Spleen (tissue), 11 donors: ENCODE results near the gene CTNNBL1. TPM values are rescaled to one million over a fixed set of nuclear protein-coding genes. Genes with fewer than 3 reads are reported as not detected.
"Not testable (repeated sequence)": the region's sequence is repeated elsewhere in the genome, so short reads cannot be mapped to it uniquely, and the experiment has no call there.

Experiments
- DNase-seq: peaks from one replicate; pipeline ENCODE4 v3.0.0-alpha.2; 2020
- H3K27ac ChIP-seq, 8 donors: fragments of 200-600 bp; sonication (generic) in 7 of 8; 1 replicate in 4 of 8; 2 replicates in 4 of 8; pipeline versions ENCODE4 v1.5.0 to v1.8.0; 2016 to 2021; ENCODE audit warnings: inconsistent platforms in 4 of 8, mild to moderate bottlenecking in 4 of 8, moderate library complexity in 1 of 8
- H3K27me3 ChIP-seq, 7 donors: fragments of 200-600 bp; sonication (generic) in 6 of 7; replicated peaks in 1 of 7; 1 replicate in 4 of 7; 2 replicates in 3 of 7; pipeline versions ENCODE4 v1.5.0 to v1.8.0; 2016 to 2021; ENCODE audit warnings: inconsistent platforms in 3 of 7, mild to moderate bottlenecking in 1 of 7
- H3K36me3 ChIP-seq, 6 donors: fragments of 200-600 bp; sonication (generic) in 5 of 6; 1 replicate in 4 of 6; 2 replicates in 2 of 6; pipeline versions ENCODE4 v1.5.0 to v1.8.0; 2016 to 2021; ENCODE audit warnings: inconsistent platforms in 2 of 6
- H3K4me1 ChIP-seq, 6 donors: fragments of 200-600 bp; sonication (generic) in 5 of 6; 1 replicate in 3 of 6; 2 replicates in 3 of 6; pipeline versions ENCODE4 v1.5.0 to v1.8.0; 2016 to 2021; ENCODE audit warnings: inconsistent platforms in 3 of 6
- H3K4me3 ChIP-seq, 8 donors: fragments of 200-600 bp; sonication (generic) in 7 of 8; 1 replicate in 4 of 8; 2 replicates in 4 of 8; pipeline versions ENCODE4 v1.5.0 to v1.8.0; 2016 to 2021; ENCODE audit warnings: inconsistent platforms in 4 of 8, mild to moderate bottlenecking in 4 of 8, moderate library complexity in 2 of 8
- H3K9me3 ChIP-seq, 8 donors: fragments of 200-600 bp; sonication (generic) in 7 of 8; 1 replicate in 4 of 8; 2 replicates in 4 of 8; pipeline versions ENCODE4 v1.5.0 to v1.8.0; 2016 to 2021; ENCODE audit warnings: inconsistent platforms in 4 of 8
- CTCF ChIP-seq, 11 experiments: fragments of 200-600 bp in 7 of 11; fragments of 450-650 bp in 4 of 11; sonication (generic) in 4 of 11; IDR thresholded peaks in 8 of 11; conservative IDR thresholded peaks in 3 of 11; 1 replicate in 7 of 11; 2 replicates in 4 of 11; pipeline versions ENCODE4 v1.4.0 to v1.8.0; 2016 to 2021; ENCODE audit warnings: antibody characterized with exemption in 11 of 11, inconsistent platforms in 4 of 11, mild to moderate bottlenecking in 1 of 11
- POLR2A ChIP-seq, 3 donors: fragments of 450-650 bp; IDR thresholded peaks; one replicate each; pipeline ENCODE4 v1.5.1; 2017; ENCODE audit warnings: antibody characterized with exemption in 3 of 3, mild to moderate bottlenecking in 1 of 3
- POLR2AphosphoS5 ChIP-seq, 3 donors: sonication (generic); formaldehyde crosslinking; IDR thresholded peaks; one replicate each; pipeline ENCODE4 v1.5.1; 2017; ENCODE audit warnings: antibody characterized with exemption in 3 of 3
- WGBS, 5 donors: extraction: QIAGEN DNeasy Blood & Tissue Kit in 3 of 5; methylation state at CpG; one replicate each; pipeline versions ENCODE4 v1.1.5 to v1.1.7; 2013 to 2018; 5-methylcytosine and 5-hydroxymethylcytosine counted together
- intact Hi-C: fragments of 100-400 bp; cut with DNase I; formaldehyde crosslinking; loops from one replicate; pipeline ENCODE4 v1.15.0; 2023; ENCODE audit warnings: low total_unique reads
- polyA plus RNA-seq, 3 donors: library from polyadenylated mRNA; stranded (reverse); fragments of 200-250 nt; gene quantifications; one replicate each; pipeline ENCODE4 v1.2.1, GENCODE V29; 2013
- total RNA-seq, 7 donors: library from RNA; depleted of rRNA in 3 of 7; stranded (reverse); fragments of >200 nt in 3 of 7; fragmentation: NEBNext Ultra II Directional in 4 of 7; extraction: Animal tissue kit (Norgen Biotek cat#: 25700) in 4 of 7; gene quantifications; one replicate each; pipeline versions ENCODE4 v1.1.0 to v1.2.1, GENCODE V29; 2016 to 2021
- donor health status: healthy with polysubstance abuse.
- donor health status: DM: no; HTN: no; CAD: no; lungs with moderate emphysema.
- donor health status: DM: no; HTN: no; CAD: no.
- donor health status: Bipolar disorder and iron deficiency.
- donor health status: healthy.
- donor health status: DM: no; HTN: no; CAD: no.
- donor health status: DM: yes; HTN: yes; CAD: no.

The CTNNBL1 gene
- total and polyA plus RNA-seq, 10 donors = 46.5 to 135 (median 82.9) TPM

GRCh38 chr20:37699202-37699601 is 5.4 kb downstream of the CTNNBL1 start:
- Histone ChIP-seq H3K4me3 (no peak overlapping the region), H3K27me3 (no peaks in the 10 kb centered on the region), H3K27ac (peak overlapping the region in 7 of 8 donors; percentile 15 to 78 (median 55)), H3K4me1 (peaks cover 19 to 92% (median 71%) of the 10 kb centered on the region in 6 donors), H3K9me3 (no peaks in the 10 kb centered on the region), H3K36me3 (peaks cover 0 to 14% (median 0%) of the 10 kb centered on the region in 6 donors)
- intact Hi-C loops = no loop called here
- no peak for DNase-seq
- WGBS, 5 donors = 60 to 80% (median 65%) methylated on average over 2 of the region's 2 CpGs
- no peak for TF ChIP-seq POLR2A (IDR thresholded peaks at IDR 0.05)
- TF ChIP-seq CTCF (IDR thresholded peaks at IDR 0.05 in 8 of 11, conservative IDR thresholded peaks at IDR 0.05 in 3 of 11) = no peak
- peak in 1 of 3 donors; percentile 55 for TF ChIP-seq POLR2AphosphoS5 (IDR thresholded peaks at IDR 0.05)

GRCh38 chr20:37700301-37700700 is 6.5 kb downstream of the CTNNBL1 start:
- WGBS, 5 donors = 95 to 97% (median 97%) methylated on average over 4 of the region's 4 CpGs
- H3K27me3 ChIP-seq = no peaks in the 10 kb centered on the region
- H3K27ac ChIP-seq = peak overlapping the region in 2 of 8 donors; percentile 19 to 55

GRCh38 chr20:37701676-37702075 is 7.8 kb downstream of the CTNNBL1 start:
- intact Hi-C loops, H3K4me3 ChIP-seq, DNase-seq, H3K9me3 ChIP-seq, H3K27me3 ChIP-seq: not testable (repeated sequence)
- Histone ChIP-seq H3K36me3 (peaks cover 0 to 15% (median 0%) of the 10 kb centered on the region in 6 donors), H3K4me1 (peaks cover 10 to 79% (median 56%) of the 10 kb centered on the region in 6 donors), H3K27ac (peak overlapping the region in 1 of 8 donors; percentile 9)
- 56 to 89% (median 77%) methylated on average over 17 of the region's 17 CpGs for WGBS, 5 donors

More at GRCh38 chr20:37700301-37700700, 6.5 kb downstream of the CTNNBL1 start:
- no peak for TF ChIP-seq POLR2AphosphoS5 (IDR thresholded peaks at IDR 0.05)
- peaks cover 0 to 14% (median 0%) of the 10 kb centered on the region in 6 donors for H3K36me3 ChIP-seq
- H3K4me1 ChIP-seq = peaks cover 12 to 92% (median 65%) of the 10 kb centered on the region in 6 donors
- no peak overlapping the region for H3K4me3 ChIP-seq
- no peaks in the 10 kb centered on the region for H3K9me3 ChIP-seq
- intact Hi-C loops = no loop called here
- DNase-seq = no peak

GRCh38 chr20:37702403-37703034 is 8.7 kb downstream of the CTNNBL1 start:
- no peak for DNase-seq
- H3K9me3 ChIP-seq = peaks cover 0 to 13% (median 2%) of the 10 kb centered on the region in 8 donors
- H3K27me3 ChIP-seq = no peaks in the 10 kb centered on the region
- peak overlapping the region in 1 of 8 donors; percentile 9 for H3K27ac ChIP-seq
- TF ChIP-seq POLR2A (IDR thresholded peaks at IDR 0.05) = no peak
- no peak for TF ChIP-seq CTCF (IDR thresholded peaks at IDR 0.05 in 8 of 11, conservative IDR thresholded peaks at IDR 0.05 in 3 of 11)
- no peak for TF ChIP-seq POLR2AphosphoS5 (IDR thresholded peaks at IDR 0.05)
- peaks cover 0 to 22% (median 0%) of the 10 kb centered on the region in 6 donors for H3K36me3 ChIP-seq
- intact Hi-C loops = no loop called here
- 53 to 78% (median 62%) methylated on average over 1 of the region's 1 CpG for WGBS, 5 donors
- H3K4me1 ChIP-seq = peaks cover 10 to 71% (median 48%) of the 10 kb centered on the region in 6 donors
- no peak overlapping the region for H3K4me3 ChIP-seq

- TF ChIP-seq POLR2A (IDR thresholded peaks at IDR 0.05) (no peak), CTCF (IDR thresholded peaks at IDR 0.05 in 8 of 11, conservative IDR thresholded peaks at IDR 0.05 in 3 of 11) (no peak), POLR2AphosphoS5 (IDR thresholded peaks at IDR 0.05) (no peak)
- Histone ChIP-seq H3K9me3 (peaks cover 0 to 13% (median 2%) of the 10 kb centered on the region in 8 donors), H3K4me1 (peaks cover 7 to 68% (median 45%) of the 10 kb centered on the region in 6 donors), H3K27ac (no peak overlapping the region), H3K27me3 (no peaks in the 10 kb centered on the region), H3K4me3 (no peak overlapping the region), H3K36me3 (peaks cover 0 to 22% (median 0%) of the 10 kb centered on the region in 6 donors)
- DNase-seq = no peak
- WGBS, 5 donors = 75 to 89% (median 82%) methylated on average over 6 of the region's 6 CpGs
- intact Hi-C loops = no loop called here
These were observed 9.4 kb downstream of the CTNNBL1 start for GRCh38 chr20:37703035-37703845.
